AG09309 (cell line): Measurements from ENCODE around the gene IGF1R.

Source experiments
- DNase-seq: peaks from one replicate; pipeline ENCODE4 v3.0.0-alpha.2; 2010; ENCODE audit warnings: low read depth
- H3K4me3 ChIP-seq: 2 replicates; pipeline ENCODE4 v1.5.1; 2011; ENCODE audit warnings: mild to moderate bottlenecking, low read depth, low read length, moderate library complexity; ENCODE audit not compliant: control insufficient read depth
- CTCF ChIP-seq: IDR thresholded peaks from 2 replicates; pipeline ENCODE4 v1.5.1; 2011; ENCODE audit warnings: mild to moderate bottlenecking, low read depth, low read length, inconsistent platforms; ENCODE audit not compliant: insufficient read depth, control insufficient read depth; ENCODE audit errors: missing control alignments

Gene IGF1R

GRCh38 chr15:98948456-98948855, 300.1 kb downstream of the IGF1R start:
- no peak for DNase-seq
- TF ChIP-seq CTCF, result no peak
- H3K4me3 ChIP-seq, result no peak overlapping the region

DNA sequence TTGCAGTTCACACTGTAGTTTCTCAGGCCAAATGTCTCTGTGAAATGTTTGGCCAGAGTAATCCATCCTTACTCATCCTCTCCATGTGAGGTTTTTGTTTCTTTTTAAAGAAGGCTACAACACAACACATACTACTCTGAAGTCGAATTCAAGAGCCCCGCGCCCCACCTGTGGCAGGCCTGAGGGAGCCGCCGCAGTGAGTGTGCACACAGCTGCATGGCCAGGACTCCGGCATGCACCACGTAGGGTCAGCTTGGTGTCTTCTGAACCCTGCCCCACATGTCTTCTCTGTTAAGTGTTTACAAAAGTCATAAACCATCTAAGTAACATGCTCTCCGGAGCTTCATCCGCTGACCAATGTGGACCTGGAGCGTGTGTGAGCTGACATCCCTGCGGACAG, 300.6 kb downstream of the IGF1R start:
- DNase-seq, result no peak

DNA sequence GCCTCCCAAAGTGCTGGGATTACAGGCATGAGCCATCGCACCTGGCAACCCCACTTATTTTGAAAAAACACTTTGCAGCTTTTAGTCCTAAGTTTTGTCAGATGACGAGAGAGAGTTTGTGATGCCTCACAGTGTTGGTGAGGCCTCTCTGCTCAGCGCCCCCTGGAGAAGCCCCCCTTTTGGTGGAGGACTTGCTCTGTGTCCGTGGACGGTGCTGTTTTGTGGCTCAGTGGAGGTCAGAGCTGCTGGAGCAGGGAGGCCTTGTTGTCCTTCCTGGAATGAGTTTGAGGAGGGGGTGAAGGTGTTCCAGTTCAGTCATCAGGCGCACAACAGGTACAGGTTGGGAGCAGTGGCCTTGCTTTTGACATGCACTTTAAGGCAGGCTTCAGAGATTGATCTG, 301.3 kb downstream of the IGF1R start:
- DNase-seq, result no peak
- H3K4me3 ChIP-seq, result no peak overlapping the region
- TF ChIP-seq CTCF, result no peak

More for the DNA sequence above, 300.6 kb downstream of the IGF1R start:
- no peak overlapping the region for H3K4me3 ChIP-seq
- no peak for TF ChIP-seq CTCF

DNA sequence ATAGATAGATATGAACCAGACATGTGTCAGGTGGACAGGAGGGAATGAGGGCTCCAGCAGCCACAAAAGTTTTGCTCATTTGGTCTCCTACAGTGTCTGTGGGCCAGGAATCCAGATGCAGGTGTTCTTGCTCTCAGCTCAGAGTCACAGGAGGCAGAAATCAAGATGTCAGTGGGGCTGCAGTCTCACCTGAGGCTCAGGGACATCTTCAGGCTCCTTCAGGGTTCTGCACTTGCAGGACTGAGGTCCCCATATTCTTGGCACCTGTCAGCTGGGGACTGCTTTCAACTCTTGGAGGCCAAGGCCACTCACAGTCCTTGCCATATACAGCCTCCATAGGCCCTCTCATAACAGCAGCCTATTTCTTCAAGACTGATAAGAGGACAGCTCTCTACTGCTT, 301.9 kb downstream of the IGF1R start:
- H3K4me3 ChIP-seq, result no peak overlapping the region
- no peak for DNase-seq
- TF ChIP-seq CTCF, result no peak

- no peak for DNase-seq
- TF ChIP-seq CTCF, result no peak
- no peak overlapping the region for H3K4me3 ChIP-seq
These were observed 302.7 kb downstream of the IGF1R start for GRCh38 chr15:98951004-98951403.

DNA sequence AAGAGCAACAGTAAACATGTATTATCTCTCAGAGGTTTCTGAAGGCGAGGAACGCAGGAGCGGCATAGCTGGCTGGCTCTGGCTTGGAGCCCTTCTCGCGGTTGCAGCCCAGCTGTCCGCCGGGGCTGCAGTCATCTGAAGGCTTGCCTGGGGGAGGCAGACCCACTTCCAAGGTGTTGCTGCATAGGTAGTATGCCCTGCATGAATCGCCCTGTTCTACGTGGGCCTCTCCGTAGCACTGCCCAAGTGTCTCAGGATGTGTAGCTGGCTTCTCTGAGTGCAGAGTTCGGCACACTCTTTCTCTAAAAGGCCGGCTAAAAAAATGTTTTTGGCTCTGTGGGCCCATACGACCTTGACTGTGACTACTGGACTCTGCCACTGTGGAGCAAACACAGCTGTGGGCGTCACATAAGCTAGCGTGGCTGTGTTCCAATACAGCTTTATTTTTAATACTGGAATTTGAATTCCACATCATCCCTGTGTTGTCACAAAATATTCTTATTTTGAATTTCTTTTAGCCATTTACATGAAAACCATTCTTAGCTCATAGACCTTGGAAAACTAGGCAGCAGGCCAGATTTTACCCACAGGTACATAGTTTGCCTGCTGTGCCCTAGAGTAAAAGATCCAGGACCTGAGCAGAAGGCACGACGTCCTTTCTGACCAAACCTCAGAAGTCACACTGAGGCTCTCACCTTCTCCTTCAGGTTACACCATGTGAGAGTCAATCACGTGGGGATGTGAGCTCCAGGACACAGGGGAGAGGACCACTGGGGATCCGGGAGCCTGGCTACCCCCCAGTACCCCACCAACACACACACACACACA, 303.4 kb downstream of the IGF1R start:
- no peak for TF ChIP-seq CTCF
- no peak overlapping the region for H3K4me3 ChIP-seq
- no peak for DNase-seq

DNA sequence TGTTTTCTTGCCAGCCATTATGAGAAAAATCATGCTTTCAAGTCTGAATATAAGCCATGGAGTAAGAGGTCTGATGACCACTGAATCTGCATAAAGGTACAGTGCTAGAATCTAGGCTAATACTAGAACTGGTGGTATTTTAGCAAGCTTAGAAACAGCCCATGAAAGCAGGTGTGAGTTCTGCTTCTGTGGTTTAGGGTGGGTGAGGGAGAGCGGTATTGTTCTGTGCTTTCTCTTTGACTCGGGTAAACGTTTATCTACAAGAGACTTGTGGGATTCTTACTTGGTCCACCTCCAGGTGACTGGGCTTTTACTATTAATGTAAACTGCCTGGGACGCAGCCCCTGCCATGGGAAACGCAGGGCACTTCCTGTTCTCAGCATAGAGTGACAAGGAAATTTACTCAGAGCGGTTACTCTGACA, 304.1 kb downstream of the IGF1R start:
- H3K4me3 ChIP-seq, result no peak overlapping the region
- no peak for DNase-seq
- TF ChIP-seq CTCF, result no peak
